NCI-H2196 (cell line): ENCODE data around the gene STPG2.
"Not testable (repeated sequence)": the region's sequence is repeated elsewhere in the genome, so short reads cannot be mapped to it uniquely, and the experiment has no call there.

ENCODE experiments used
- DNase-seq: peaks from one replicate; lab custom pipeline; 2025; ENCODE audit not compliant: unreplicated experiment; lab: John Stamatoyannopoulos, UW

Gene STPG2

DNA sequence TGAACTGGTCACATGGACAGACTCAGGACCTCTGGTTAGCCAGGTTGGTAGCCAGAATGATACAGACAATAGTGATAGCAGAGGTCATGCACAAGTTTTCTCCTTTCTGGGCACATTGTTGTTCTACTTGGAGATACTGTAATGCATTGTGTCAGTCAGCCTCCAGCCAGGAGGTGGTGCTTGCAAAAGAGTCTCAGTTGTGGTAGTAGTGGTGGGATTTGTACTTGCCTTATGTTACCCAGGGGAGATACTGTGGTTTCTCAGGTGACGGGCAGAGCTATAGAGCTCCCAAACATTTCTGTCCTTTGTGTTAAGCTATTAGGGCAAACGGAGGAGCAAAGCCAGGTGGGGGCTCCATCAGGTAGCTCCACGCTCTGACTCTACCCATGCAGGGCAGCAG is 190.5 kb downstream of the STPG2 start:
- DNase-seq = no peak

- DNase-seq = no peak
Observed at GRCh38 chr4:97950836-97951235, 192.4 kb downstream of the STPG2 start.

DNA sequence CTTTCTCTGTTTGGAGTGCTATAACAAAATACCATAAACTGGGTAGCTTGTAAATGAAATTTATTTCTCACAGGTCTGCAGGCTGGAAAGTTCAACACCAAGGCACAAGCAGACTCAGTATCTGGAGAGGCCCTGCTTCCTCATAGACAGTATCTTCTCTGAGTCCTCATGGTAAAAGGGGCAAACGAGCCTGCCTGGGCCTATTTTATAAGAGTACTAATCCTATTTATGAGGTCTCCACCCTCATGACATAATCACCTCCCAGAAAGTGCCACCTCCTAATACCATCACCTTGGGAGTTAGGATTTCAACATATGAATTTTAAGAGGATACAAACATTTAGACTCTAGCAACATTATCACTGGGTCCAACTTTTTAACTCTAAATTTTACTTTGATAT is 200.3 kb downstream of the STPG2 start:
- no peak for DNase-seq

- no peak for DNase-seq
Observed at GRCh38 chr4:97942137-97942536, 201.1 kb downstream of the STPG2 start.

DNA sequence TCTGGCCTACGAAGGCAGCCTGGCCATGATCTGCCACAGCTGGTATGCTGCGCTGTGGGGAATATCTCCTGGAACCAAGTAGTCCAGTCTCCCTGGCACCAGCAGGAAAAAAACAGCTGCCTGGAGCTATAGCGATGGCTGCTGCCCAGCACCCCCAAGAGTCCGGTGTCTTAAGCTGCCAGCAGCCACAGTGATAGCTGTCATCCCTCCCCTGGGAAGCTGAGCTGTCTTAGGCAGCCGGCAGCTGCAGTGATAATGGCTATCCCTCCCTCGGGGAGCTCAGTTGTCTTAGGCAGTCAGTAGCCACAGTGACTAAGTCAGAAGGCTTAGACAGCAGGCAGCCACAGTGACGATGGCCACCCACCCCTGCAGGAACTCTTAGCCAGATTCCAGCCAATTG is 205.1 kb downstream of the STPG2 start:
- DNase-seq = no peak

DNA sequence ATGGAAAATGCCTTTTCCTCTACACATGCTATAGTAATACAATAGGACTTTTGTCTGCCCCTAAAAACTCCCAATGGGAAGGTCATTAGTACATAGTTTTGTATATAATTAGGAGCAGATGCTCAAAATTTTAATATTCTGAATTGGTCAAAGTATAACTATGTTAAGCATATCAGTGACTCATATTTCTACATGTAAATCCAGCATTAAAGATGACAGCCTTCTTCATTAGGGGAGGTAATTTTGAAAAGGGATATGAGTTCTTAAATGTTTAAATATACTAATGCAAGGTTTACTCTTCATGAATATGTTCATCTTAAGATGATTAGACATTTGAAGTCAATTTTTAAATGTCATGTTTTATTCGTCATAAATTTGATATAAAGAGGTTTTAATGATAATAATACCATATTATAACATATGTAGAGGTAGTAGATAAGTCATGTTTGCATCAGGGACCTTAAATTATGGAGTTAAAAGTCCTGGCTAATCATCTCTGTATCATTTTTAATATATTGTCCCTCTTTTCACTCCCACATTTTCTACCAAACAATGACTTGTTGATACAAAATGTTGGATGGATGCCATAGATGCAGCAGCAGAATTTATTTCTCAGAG is 218.8 kb downstream of the STPG2 start:
- DNase-seq = no peak

DNA sequence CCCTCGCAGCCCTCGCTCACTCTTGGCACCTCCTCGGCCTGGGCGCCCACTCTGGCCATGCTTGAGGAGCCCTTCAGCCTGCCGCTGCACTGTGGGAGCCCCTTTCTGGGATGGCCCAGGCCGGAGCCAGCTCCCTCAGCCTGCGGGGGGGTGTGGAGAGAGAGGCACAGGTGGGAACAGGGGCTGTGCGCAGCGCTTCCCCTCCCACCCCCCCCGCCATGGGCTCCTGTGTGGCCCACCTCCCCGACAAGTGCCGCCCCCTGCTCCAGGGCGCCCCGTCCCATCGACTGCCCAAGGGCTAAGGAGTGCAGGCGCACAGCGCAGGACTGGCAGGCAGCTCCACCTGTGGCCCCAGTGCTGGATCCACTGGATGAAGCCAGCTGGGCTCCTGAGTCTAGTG is 220.2 kb downstream of the STPG2 start:
- no peak for DNase-seq

GRCh38 chr4:97917115-97917514 is 226.2 kb downstream of the STPG2 start:
- DNase-seq = no peak

GRCh38 chr4:97912156-97912555 is 231.1 kb downstream of the STPG2 start:
- no peak for DNase-seq

DNA sequence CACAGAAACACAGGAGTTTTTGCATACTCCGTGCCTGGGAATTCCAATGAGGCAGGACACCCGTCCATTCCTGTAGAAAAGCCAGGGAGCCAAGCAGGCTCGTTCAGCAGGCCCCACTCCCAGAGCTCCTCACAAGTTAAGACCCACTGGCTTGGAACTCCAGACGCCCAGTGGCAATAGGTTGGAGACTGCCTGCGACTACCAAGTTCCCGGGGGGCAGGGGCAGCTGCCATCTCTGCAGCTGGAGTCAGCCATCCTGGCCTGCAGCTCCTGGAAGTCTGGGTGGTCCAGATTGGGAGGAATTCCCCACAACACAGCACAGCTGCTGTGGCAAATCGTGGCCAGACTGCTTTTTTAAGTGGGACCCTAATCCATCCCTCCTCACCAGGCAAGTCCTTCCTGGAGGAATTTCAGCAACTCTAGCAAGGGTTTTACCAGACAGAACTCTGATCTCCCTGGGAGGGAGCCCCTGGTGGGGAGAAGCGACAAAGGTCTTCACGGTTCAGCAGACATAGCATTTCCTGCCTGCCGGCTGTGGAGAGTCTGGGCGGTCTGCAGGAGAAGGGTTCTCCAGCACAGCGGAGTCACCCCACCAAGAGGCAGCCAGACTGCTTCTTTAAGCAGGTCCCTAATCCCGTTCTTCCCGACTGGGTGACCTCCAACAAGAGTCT is 231.9 kb downstream of the STPG2 start:
- DNase-seq = no peak

DNA sequence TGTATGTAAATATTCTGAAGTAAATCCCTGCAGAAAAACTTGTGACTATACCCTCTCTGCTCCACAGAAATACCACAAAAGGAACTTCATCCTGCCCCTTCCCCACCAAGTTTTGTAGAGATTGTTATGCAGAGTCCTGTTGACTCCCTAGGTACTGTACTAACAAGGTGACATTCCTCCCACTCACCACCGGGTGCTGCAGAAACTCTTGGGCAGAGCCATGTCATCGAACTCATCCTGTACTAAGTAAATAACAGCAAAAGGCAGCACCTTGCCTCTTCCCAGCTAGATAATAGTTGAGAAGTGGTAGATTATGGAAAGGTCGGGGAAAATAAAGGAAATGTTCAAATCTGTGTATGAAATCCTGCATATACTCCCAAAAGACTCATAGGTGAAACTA is 233.3 kb downstream of the STPG2 start:
- DNase-seq = no peak

DNA sequence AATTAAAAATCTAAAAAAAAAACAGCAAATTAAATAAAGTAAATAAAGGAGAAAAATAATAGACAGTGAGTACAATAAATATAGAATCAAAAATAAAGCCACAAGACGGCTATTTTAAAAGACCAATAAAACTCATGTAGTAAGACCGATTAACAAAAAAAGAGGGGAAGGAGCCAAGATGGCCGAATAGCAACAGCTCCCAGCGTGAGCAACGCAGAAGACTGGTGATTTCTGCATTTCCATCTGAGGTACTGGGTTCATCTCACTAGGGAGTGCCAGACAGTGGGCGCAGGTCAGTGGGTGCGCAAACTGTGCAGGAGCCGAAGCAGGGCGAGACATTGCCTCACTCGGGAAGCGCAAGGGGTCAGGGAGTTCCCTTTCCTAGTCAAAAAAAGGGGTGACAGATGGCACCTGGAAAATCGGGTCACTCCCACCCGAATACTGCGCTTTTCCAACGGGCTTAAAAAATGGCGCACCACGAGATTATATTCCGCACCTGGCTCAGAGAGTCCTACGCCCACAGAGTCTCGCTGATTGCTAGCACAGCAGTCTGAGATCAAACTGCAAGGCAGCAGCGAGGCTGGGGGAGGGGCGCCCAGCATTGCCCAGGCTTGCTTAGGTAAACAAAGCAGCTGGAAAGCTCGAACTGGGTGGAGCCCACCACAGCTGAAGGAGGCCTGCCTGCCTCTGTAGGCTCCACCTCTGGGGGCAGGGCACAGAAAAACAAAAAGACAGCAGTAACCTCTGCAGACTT is 239.7 kb downstream of the STPG2 start:
- not testable (repeated sequence) for DNase-seq

DNA sequence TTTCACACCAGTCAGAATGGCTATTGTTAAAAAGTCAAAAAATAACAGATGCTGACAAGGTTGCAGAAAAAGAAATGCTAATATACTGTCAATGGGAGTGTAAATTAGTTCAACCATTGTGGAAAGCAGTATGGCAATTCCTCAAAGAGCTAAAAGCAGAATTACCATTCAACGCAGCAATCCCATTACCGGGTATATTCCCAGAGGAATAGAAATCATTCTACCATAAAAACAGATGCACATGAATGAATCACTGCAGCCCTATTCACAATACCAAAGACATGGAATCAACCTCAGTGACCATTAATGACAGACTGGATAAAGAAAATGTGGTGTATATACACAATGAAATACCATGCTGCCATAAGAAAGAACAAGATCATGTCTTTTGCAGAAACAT is 243.0 kb downstream of the STPG2 start:
- no peak for DNase-seq

- no peak for DNase-seq
Observed at GRCh38 chr4:97892592-97893266, 250.5 kb downstream of the STPG2 start.

GRCh38 chr4:97879942-97880341 is 263.3 kb downstream of the STPG2 start:
- DNase-seq = no peak

DNA sequence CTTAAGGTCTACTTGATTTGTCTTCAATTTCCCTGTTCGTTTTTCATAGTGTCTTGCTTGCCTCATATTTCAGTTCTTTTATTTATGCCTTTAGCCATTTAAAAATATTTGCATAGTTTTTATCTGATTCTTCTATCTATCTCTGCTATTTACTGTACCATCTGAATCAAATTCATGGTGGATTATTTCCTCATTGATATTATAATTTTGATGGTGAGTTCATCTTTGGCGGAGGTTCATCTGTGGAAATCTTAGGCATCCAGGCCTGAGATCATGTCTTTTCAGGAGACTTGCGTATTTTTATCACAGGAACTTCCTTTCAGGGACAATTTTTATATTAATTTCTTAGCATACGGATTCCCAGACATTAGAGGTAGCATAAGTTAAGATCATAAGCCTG is 275.2 kb downstream of the STPG2 start:
- DNase-seq = no peak

DNA sequence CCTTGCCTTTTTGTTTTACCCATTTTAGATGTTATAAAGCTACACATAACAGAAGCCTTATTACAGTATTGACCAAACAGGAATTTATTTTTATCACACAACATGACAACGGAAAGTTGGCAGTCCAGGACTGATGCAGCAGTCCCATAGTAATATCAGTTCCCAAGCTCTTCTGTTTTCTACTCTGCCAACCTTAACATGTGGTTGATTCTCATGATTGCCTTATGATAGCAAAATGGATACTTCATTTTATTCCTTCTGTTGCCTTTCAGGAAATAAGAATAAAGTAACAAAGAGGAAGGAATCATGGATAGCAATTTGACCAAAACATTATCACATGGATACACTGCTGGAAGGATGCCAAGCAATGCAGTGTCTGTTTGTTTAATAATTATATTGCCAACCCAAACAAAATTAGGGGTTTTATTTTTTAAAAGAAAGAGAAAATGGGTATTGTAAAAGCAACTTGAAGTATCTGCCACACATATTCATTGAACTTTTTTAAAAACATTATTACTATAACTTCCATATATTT is 275.7 kb downstream of the STPG2 start:
- no peak for DNase-seq

DNA sequence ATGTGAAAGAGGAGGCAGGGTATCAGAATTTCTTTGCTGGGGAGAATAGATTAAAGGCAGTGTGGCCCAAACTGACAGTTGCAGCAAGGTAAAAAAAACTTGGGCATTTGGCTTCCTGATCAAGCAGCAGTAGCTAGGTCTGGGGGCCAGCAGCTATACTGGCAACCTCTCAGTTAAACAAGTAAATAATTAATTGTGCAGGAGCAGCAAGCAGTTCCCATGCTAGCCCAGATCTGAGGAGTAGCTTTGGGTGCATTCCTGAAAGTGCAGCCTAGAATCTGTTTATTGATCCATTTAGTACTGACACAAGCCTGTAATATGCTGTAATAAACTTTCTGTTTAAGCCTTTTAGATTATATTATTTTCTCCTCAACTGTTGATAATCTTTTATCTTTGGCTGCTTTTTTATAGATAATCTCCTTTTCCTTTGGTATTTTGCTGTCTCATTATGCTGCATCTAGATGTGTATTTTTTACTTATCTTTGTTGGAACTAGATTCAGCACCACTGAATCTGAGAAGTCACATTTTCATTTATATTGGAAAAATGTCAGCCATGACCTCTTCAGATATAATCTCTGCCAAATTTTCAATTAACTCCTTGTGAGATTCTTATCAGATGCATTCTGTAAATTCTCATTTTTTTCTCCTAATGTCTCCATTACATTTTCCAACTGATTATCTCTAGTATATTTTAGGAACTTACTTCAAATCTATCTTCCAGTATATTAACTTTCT is 276.3 kb downstream of the STPG2 start:
- no peak for DNase-seq

- DNase-seq = no peak
Observed at GRCh38 chr4:97851115-97851514, 292.2 kb downstream of the STPG2 start.

- no peak for DNase-seq
Observed at GRCh38 chr4:97845758-97846157, 297.5 kb downstream of the STPG2 start.

DNA sequence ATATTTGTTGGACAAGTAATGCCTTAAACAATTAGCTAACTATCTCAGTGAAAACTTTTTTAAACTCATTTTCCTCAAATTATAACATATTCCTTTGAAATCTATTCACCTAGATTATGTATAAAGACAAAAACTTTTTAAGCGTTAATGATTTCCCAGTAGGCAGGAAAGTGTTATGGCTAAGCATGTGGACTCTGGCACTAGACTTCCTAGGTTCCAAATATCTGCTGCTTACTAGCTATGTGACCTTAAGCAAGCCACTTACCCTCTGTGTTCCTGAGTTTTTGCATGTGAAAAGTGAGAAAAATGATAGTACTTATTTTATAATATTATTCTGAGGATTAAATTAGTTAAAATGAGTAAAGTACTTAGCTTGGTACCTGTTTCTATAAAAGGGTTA is 301.8 kb downstream of the STPG2 start:
- no peak for DNase-seq
